HG02981 (cell line): ENCODE data around the gene KLHL4.
"Not testable (repeated sequence)": the region's sequence is repeated elsewhere in the genome, so short reads cannot be mapped to it uniquely, and the experiment has no call there.

Source experiments
- ATAC-seq: cut with Tn5 transposase; IDR thresholded peaks from one replicate; pipeline ENCODE4 v1.9.1; 2021; ENCODE audit warnings: mild to moderate bottlenecking, moderate library complexity; ENCODE audit not compliant: unreplicated experiment

Gene KLHL4

GRCh38 chrX:87517571-87518141 is at the start of gene KLHL4:
TSS of gene KLHL4 (plus strand) at chrX:87517802. CDS start at chrX:87517894, 92 bp downstream.
- no peak for ATAC-seq

GRCh38 chrX:87468941-87469340 is 48.7 kb upstream of the KLHL4 start:
- ATAC-seq, result no peak

GRCh38 chrX:87475793-87476192 is 41.8 kb upstream of the KLHL4 start:
- ATAC-seq, result no peak

- ATAC-seq, result not testable (repeated sequence)
Measured at GRCh38 chrX:87478703-87479102, 38.9 kb upstream of the KLHL4 start.

GRCh38 chrX:87489071-87489470 is 28.5 kb upstream of the KLHL4 start:
- no peak for ATAC-seq

- ATAC-seq, result no peak
Measured at GRCh38 chrX:87515836-87516235, 1.8 kb upstream of the KLHL4 start.

GRCh38 chrX:87516717-87517121 is 883 bp upstream of the KLHL4 start:
- ATAC-seq, result no peak

GRCh38 chrX:87518504-87518903 is 902 bp downstream of the KLHL4 start:
- no peak for ATAC-seq

GRCh38 chrX:87525771-87526229 is 8.2 kb downstream of the KLHL4 start:
- no peak for ATAC-seq

GRCh38 chrX:87526281-87526680 is 8.7 kb downstream of the KLHL4 start:
- no peak for ATAC-seq

GRCh38 chrX:87528487-87528886 is 10.9 kb downstream of the KLHL4 start:
- ATAC-seq, result no peak

GRCh38 chrX:87571964-87572363 is 54.4 kb downstream of the KLHL4 start:
- no peak for ATAC-seq

GRCh38 chrX:87572901-87573300 is 55.3 kb downstream of the KLHL4 start:
- ATAC-seq, result no peak

- ATAC-seq, result no peak
Measured at GRCh38 chrX:87578978-87579377, 61.4 kb downstream of the KLHL4 start.

GRCh38 chrX:87580862-87581261 is 63.3 kb downstream of the KLHL4 start:
- no peak for ATAC-seq

- no peak for ATAC-seq
Measured at GRCh38 chrX:87582453-87582852, 64.9 kb downstream of the KLHL4 start.

- no peak for ATAC-seq
Measured at GRCh38 chrX:87583679-87584078, 66.1 kb downstream of the KLHL4 start.

GRCh38 chrX:87616371-87616770 is 98.8 kb downstream of the KLHL4 start:
- ATAC-seq, result no peak

- ATAC-seq, result no peak
Measured at GRCh38 chrX:87621697-87622096, 104.1 kb downstream of the KLHL4 start.

GRCh38 chrX:87626996-87627395 is 109.4 kb downstream of the KLHL4 start:
- no peak for ATAC-seq

GRCh38 chrX:87634361-87634760 is 116.8 kb downstream of the KLHL4 start:
- no peak for ATAC-seq

GRCh38 chrX:87636533-87636932 is 118.9 kb downstream of the KLHL4 start:
- no peak for ATAC-seq

GRCh38 chrX:87641439-87641838 is 123.8 kb downstream of the KLHL4 start:
- not testable (repeated sequence) for ATAC-seq
